D721Med (cell line): ENCODE measurements around the gene MRPL14.

ENCODE experiments used
- DNase-seq: peaks from one replicate; pipeline ENCODE4 v3.0.0; 2011; ENCODE audit warnings: low spot score; ENCODE audit not compliant: insufficient read length
- FAIRE-seq: peaks from 2 replicates; lab custom pipeline; 2011; peaks lifted over from hg19 to GRCh38; lab: Jason Lieb, UNC
- CTCF ChIP-seq: IDR thresholded peaks from 2 replicates; pipeline ENCODE4 v1.5.1; 2012; ENCODE audit warnings: mild to moderate bottlenecking, control low read depth; ENCODE audit not compliant: insufficient read depth; ENCODE audit errors: missing control alignments

Gene MRPL14

DNA sequence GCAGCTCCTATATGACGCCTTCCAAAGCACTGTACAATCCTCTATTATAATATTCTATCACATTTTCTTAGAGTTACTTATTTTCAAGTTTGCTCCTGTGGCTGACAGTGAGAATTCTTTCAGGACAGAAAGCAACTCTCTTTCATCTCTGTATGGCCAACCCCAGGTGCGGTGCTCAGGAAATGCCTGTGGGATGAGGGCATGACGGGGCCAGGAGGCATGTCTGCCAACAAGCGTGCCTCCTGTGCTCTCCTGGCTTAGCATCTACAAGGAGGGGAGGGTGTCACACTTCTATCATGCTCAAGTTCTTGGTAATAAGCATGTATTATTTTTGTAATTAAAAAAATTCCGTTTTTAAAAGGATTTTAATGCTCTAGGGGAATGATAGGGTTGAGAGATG lies 11.4 kb downstream of the MRPL14 start:
- FAIRE-seq, result no peak
- no peak for DNase-seq
- TF ChIP-seq CTCF, result no peak

DNA sequence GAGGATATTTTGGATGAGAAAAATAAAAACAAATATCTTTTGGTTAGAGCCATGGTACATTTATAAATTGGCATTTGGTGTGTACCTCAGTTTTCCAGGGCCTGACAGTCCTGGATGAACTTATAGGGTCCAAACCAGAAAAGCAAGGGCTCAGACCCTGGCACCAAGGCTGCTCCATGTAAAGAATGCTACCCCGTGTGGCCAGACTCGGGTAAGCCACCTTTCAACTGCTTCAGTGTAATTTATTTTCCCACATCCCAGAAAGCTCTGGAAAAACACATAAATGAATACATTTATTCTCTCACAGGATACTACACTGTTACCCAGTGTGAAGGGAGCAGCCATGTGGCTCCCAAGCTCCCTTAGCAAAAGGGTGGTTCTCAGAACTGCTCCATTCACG lies 13.8 kb downstream of the MRPL14 start:
- no peak for DNase-seq
- FAIRE-seq, result no peak
- TF ChIP-seq CTCF, result no peak

- DNase-seq, result no peak
- no peak for TF ChIP-seq CTCF
- no peak for FAIRE-seq
Measured at GRCh38 chr6:44111434-44112417, 15.5 kb downstream of the MRPL14 start.

- no peak for TF ChIP-seq CTCF
- FAIRE-seq, result no peak
- DNase-seq, result no peak
Measured at GRCh38 chr6:44110966-44111365, 16.3 kb downstream of the MRPL14 start.

DNA sequence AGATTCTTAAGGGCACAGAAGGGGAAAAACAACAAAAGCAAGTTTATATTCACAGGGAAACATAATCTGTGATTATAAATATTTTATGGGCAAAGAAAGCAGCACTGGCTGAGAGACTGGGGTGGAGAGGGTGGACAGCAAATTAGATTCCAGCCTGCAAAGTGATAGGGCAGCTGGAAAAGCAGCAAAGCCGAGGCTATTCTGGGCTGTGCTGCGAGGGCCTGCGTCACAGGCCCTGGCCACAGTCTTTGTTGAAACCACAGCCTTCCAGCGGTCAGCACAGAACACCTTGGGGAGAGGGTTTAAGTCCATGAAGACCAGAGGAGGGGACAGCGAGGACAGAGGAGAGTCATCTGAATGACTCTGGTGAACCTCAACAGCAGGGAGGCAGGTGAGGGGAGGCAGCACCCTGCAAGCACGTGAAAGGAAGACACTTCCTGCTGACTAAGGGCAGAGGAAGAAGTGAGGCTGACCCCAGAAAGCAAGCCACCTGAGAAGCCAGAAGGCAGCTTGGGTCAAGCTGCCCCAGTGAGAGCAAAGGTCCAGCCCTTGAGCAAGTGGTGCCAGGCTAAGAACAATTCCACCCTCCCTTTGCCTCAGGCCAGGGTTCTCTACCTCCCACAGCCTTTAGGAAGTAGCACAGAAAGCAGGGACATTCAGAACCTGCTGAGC lies 17.1 kb downstream of the MRPL14 start:
- no peak for TF ChIP-seq CTCF
- DNase-seq (no peak), FAIRE-seq (no peak)

DNA sequence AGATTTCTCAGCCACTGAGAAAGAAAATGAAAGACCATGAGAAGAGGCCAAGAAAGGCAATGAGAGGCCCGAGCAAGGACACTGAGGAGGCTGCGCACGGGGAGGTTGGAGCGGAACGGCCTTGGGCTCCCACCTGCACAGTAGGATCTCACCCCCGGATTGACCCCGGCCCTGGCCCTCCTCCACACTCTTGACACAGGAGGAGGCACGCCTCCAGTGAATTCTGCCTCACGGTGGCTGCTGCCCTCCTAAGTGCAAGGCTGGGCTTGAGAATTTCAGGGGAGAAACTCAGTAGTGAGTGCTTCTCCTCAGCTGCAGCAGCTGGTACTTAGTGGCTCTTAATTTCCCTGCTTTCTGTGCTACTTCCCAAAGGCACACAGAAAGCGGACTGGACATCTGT lies 18.0 kb downstream of the MRPL14 start:
- FAIRE-seq, result no peak
- DNase-seq, result no peak
- TF ChIP-seq CTCF, result no peak

GRCh38 chr6:44108471-44108870 lies 18.8 kb downstream of the MRPL14 start:
- DNase-seq (no peak), FAIRE-seq (no peak)
- TF ChIP-seq CTCF, result no peak
